ENCODE results near the gene ILF3.

ILF3 gene

DNA sequence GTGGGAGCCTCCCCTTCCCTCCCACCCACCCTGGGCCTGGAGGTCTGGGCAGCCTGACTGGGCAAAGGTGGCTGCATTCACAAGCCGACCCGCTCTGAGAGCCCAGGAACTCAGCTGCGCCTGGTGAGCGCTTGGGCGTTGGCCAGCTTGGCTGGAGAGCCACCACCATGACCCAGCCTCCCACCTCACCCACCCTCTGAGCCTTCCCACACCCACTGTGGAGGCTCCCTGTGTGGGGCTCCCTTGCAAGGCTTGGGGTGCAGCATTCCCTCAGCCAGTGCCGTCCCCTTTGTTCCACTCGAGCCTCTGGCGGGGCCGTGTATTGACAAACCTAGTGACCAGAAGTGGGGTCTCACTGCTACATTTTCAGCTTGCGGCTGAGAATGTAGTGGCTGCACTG is 32.0 kb downstream of the ILF3 start:
- Mint-ChIP-seq H3K27ac (no peak overlapping the region), H3K9me3 (no peaks in the 10 kb centered on the region), H3K4me1 (ENCODE audit: low read depth in 2 of 2) (peaks cover 3% of the 10 kb centered on the region in 2 donors), H3K27me3 (no peaks in the 10 kb centered on the region), H3K36me3 (ENCODE audit: insufficient read depth) (peaks cover 97% of the 10 kb centered on the region), H3K4me3 (no peak overlapping the region)
- ATAC-seq (replicated peaks) (no peak), DNase-seq (no peak)

DNA sequence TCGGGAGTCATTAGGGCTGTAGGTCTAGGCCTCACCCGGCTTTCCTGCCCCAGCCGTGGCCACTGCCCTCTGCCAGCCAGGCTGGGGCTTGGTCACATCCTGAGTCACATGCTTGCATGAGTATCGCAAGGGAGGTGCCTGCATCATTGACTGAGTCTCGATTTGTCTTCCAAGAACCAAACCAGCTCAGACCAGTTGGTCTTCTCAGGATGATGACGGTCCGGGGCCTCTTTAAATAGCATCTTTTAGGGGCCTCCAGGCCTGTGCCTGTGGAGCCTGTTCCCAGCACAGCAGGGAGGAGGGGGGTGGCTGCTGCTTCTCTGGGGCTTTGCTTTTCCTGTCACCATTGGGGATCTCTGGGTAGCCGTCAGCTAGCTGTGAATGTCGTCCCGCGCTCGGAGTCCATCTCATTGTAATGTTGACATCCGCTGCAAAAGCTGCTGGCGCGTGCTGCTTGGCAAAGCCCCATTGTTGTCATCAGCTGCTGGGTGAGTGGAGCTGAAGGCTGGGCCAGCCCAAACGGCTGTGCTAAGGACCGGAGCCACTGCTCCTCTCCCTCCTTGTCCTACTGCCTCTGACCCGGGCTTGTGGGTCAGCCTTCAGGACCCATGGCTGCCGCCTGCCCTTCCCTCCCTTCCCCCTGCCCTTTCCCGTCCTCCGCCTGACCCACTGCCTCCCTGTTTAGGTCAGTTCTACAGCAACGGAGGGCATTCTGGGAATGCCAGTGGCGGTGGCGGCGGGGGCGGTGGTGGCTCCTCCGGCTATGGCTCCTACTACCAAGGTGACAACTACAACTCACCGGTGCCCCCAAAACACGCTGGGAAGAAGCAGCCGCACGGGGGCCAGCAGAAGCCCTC is 32.7 kb downstream of the ILF3 start:
- Mint-ChIP-seq H3K9me3 (no peaks in the 10 kb centered on the region), H3K4me3 (no peak overlapping the region), H3K27me3 (no peaks in the 10 kb centered on the region), H3K4me1 (ENCODE audit: low read depth in 2 of 2) (peaks cover 3% of the 10 kb centered on the region in 2 donors), H3K27ac (peak overlapping the region; percentile 49 to 88), H3K36me3 (ENCODE audit: insufficient read depth) (peaks cover 97% of the 10 kb centered on the region)
- DNase-seq, result no peak
- no peak for ATAC-seq (replicated peaks)

DNA sequence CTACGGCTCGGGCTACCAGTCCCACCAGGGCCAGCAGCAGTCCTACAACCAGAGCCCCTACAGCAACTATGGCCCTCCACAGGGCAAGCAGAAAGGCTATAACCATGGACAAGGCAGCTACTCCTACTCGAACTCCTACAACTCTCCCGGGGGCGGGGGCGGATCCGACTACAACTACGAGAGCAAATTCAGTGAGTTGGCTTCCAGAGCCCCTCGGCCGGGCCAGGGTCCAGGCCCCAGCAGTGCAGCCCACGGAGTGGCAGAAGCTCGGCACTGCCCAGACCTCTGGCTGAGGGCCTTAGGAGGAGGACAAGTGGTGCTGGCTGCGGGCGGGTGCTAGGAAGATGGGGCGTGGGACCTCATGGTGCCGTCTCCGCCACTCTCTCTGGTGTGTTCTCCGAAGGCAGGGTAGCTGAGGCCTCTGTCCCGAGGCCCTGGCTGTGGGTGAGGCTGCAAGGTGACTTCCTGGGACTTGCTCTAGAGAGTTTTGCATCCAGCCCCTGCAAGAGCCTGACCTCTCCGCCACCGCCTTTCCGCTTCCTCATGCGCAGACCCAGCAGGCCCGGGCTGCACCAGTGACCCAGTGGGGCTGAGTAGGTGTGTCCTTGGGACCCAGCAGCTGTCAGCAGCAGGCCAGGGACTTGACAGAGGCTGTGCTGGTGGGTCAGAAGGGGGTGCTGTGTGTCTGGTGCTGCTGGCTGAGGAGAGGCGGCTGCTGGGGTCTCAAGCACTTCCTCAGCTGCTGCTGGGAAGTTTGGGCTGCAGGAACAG is 33.6 kb downstream of the ILF3 start:
- H3K4me3 Mint-ChIP-seq, result no peak overlapping the region
- H3K36me3 Mint-ChIP-seq (ENCODE audit: insufficient read depth), result peaks cover 96% of the 10 kb centered on the region
- DNase-seq (no peak), ATAC-seq (replicated peaks) (no peak)
- H3K27me3 Mint-ChIP-seq, result no peaks in the 10 kb centered on the region
- H3K4me1 Mint-ChIP-seq (ENCODE audit: low read depth in 2 of 2), result peaks cover 3 to 9% of the 10 kb centered on the region in 2 donors
- H3K9me3 Mint-ChIP-seq, result no peaks in the 10 kb centered on the region
- H3K27ac Mint-ChIP-seq, result peak overlapping the region; percentile 49 to 88

DNA sequence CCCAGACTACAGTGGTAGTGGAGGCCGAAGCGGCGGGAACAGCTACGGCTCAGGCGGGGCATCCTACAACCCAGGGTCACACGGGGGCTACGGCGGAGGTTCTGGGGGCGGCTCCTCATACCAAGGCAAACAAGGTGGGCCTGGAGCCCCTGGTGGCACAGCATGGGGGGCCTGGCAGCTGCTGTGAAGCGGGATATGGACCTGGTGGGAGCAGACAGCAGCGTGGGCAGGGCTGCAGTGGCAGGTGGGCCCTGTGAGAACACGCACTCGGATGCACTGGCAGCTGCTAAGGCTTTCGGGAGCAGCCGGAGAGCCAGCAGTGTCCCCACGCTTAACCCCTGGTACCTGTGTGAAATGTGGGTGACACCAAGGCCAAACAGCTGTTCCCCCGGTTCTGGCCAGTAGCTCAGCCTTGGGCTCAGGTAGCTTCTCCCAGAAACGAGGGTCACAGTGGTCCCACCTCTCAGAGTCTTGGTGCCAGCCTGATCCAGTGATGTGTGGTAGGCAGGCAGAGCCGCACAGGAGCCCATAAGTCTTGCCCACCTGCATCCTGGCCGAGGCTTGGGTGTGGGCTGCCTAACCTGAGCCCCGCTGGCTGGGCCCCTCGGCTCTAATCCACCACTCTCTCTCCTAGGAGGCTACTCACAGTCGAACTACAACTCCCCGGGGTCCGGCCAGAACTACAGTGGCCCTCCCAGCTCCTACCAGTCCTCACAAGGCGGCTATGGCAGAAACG is 34.6 kb downstream of the ILF3 start:
- Mint-ChIP-seq H3K27me3 (no peaks in the 10 kb centered on the region), H3K4me1 (ENCODE audit: low read depth in 2 of 2) (peaks cover 3 to 9% of the 10 kb centered on the region in 2 donors), H3K27ac (peak overlapping the region; percentile 49 to 88), H3K9me3 (no peaks in the 10 kb centered on the region), H3K36me3 (ENCODE audit: insufficient read depth) (peaks cover 90% of the 10 kb centered on the region), H3K4me3 (no peak overlapping the region)
- DNase-seq, result no peak
- no peak for ATAC-seq (replicated peaks)

DNA sequence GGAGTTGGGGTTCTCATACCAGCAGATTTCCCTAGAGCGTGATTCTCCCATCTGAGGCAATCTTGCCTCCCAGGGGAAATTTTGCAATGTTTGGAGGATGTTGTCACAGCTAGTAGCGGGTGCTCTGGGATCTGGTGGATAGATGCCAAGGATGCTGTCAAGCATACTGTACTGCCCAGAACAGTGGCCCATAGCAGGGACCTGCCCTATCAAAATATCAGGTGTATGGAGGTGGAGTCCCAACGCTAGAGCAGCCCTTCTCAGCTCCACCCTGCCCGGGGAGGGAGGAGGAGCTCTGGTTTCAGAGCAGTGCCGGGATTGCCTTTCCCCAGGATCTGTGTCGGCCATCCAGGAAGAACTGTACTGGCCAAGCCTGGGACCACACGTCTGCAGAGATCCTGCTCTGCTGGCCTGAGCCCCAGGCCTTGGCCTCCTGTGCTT is 36.2 kb downstream of the ILF3 start:
- H3K27me3 Mint-ChIP-seq, result peaks cover under 1 to 2% of the 10 kb centered on the region in 2 donors
- peak overlapping the region; percentile 58 to 65 for H3K27ac Mint-ChIP-seq
- H3K9me3 Mint-ChIP-seq, result no peaks in the 10 kb centered on the region
- no peak overlapping the region for H3K4me3 Mint-ChIP-seq
- no peak for ATAC-seq (replicated peaks)
- DNase-seq, result no peak
- peaks cover 7 to 12% of the 10 kb centered on the region in 2 donors for H3K4me1 Mint-ChIP-seq (ENCODE audit: low read depth in 2 of 2)
- H3K36me3 Mint-ChIP-seq (ENCODE audit: insufficient read depth), result peaks cover 78% of the 10 kb centered on the region

DNA sequence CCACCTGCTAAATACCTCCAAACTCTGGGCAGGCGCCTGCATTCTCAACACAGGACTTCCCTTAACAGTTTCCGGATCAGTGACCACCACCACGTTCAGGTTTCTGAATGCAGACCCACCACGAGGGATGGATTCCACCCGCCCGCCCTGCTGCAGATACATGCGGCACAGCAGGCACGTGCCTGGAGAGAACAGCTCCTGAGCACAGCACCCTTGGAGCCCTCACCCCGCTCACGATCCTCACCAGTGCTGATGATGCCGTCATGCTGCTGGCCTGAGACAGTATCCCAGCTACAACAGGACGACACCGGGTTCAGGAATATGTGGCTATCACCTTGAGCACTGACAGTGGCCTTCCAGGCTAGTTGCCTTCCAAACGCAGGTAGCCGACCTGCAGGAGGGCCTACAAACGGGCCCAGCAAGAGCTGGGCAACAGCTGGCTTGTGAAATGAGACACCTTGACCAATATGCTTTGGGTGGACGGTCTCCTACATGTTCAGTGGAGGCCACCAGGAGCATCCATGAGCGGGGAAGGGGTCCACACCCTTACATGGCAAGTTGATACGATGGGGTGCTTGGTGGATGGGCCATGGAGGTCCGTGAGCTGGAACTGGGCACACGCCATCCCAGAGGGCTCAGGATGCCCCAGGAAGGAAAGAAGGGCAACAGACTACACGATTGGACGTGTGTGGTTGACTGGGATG is 37.2 kb downstream of the ILF3 start:
- Mint-ChIP-seq H3K9me3 (no peaks in the 10 kb centered on the region), H3K27me3 (peaks cover 6 to 9% of the 10 kb centered on the region in 2 donors), H3K36me3 (ENCODE audit: insufficient read depth) (peaks cover 76% of the 10 kb centered on the region), H3K27ac (peak overlapping the region in 1 of 2 donors; percentile 62), H3K4me1 (ENCODE audit: low read depth in 2 of 2) (peaks cover 16 to 20% of the 10 kb centered on the region in 2 donors), H3K4me3 (peak overlapping the region in 1 of 2 donors; percentile 17)
- ATAC-seq (replicated peaks) (no peak), DNase-seq (no peak)

DNA sequence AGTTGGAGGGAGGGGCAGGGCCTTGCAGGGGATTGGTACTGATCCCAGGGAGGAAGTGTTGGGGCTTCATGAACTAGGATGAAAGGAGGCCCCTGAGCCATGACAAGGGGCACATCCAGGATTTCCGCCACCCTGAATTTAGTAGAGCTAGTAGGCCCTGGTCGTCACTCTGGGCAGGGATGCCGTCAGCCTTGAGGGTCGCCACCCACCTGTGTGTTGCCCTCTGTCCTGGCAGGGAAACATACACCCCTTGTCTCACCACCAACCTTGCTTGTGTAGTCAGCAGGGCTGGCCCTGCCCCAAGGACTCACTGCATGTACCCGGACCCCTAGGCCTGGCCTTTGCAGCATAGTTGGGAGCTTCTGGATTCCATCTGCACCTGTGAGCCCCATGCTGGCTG is 37.7 kb downstream of the ILF3 start:
- Mint-ChIP-seq H3K27me3 (peaks cover 6 to 9% of the 10 kb centered on the region in 2 donors), H3K27ac (peak overlapping the region in 1 of 2 donors; percentile 62), H3K4me3 (peak overlapping the region in 1 of 2 donors; percentile 17), H3K4me1 (ENCODE audit: low read depth in 2 of 2) (peaks cover 16 to 22% of the 10 kb centered on the region in 2 donors), H3K36me3 (ENCODE audit: insufficient read depth) (peaks cover 71% of the 10 kb centered on the region), H3K9me3 (no peaks in the 10 kb centered on the region)
- ATAC-seq (replicated peaks), result no peak
- no peak for DNase-seq

DNA sequence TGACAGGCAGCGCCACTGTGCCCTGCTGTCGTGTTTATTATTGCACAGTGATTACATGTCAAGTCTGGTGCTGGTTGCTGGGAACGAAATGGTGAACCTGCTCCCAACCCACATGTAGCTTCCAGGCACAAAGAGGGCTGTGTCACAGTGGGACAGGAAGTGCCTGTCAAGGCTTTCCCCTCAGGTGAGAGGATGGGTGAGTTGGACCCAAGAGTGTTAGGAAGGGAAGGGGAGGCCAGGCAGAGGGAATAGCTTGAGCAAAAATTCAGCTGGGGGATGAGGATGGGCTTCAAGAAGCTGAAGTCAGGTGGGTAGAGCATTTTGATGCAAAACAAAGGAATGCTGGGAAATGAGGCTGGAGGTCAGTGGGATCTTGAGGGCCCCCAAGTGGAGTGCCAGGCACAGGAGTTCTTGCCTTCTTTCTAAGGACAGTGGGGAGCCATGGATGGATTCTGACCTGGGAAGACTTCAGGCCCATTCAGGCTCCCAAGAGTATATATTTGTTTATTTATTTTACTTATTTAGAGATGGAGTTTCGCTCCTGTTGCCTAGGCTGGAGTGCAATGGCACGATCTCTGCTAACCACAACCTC is 38.6 kb downstream of the ILF3 start:
- H3K4me3 Mint-ChIP-seq, result no peak overlapping the region
- peaks cover 16 to 22% of the 10 kb centered on the region in 2 donors for H3K4me1 Mint-ChIP-seq (ENCODE audit: low read depth in 2 of 2)
- H3K27ac Mint-ChIP-seq, result peak overlapping the region in 1 of 2 donors; percentile 62
- no peak for ATAC-seq (replicated peaks)
- peaks cover 6 to 9% of the 10 kb centered on the region in 2 donors for H3K27me3 Mint-ChIP-seq
- H3K36me3 Mint-ChIP-seq (ENCODE audit: insufficient read depth), result peaks cover 62% of the 10 kb centered on the region
- no peaks in the 10 kb centered on the region for H3K9me3 Mint-ChIP-seq
- no peak for DNase-seq

DNA sequence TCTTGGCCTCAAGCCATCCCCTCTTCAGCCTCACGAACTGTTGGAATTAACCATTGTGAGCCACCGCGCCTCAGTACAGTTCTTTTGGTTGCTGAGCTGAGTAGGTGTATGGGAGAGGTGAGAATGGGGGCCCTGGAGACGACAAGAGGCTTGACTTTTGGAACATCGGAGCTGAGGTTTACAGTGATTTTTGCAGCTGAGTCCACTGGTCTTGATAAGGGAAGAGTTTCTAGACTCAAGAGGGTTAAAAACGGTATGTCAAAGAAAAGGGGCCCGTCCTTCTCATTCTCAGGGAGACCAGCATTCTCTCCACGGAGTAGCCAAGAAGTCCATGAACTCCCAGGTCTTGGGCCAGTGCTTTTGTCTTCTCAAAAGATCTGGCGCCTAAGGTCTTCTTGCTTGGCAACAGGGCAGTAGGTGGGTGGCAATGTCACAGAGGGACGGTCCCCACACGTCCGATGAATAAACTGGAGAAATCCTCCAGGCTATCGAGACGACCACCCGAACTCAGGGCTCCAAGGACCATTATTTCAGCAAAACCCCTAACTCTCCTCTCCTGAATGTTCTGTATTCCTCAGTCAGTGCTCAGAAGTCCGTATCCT is 40.7 kb downstream of the ILF3 start:
- Mint-ChIP-seq H3K36me3 (ENCODE audit: insufficient read depth) (peaks cover 42% of the 10 kb centered on the region), H3K4me3 (peak overlapping the region; percentile 17 to 92), H3K4me1 (ENCODE audit: low read depth in 2 of 2) (peaks cover 16 to 22% of the 10 kb centered on the region in 2 donors), H3K9me3 (no peaks in the 10 kb centered on the region), H3K27ac (no peak overlapping the region), H3K27me3 (peaks cover 6 to 9% of the 10 kb centered on the region in 2 donors)
- DNase-seq, result no peak
- no peak for ATAC-seq (replicated peaks)

DNA sequence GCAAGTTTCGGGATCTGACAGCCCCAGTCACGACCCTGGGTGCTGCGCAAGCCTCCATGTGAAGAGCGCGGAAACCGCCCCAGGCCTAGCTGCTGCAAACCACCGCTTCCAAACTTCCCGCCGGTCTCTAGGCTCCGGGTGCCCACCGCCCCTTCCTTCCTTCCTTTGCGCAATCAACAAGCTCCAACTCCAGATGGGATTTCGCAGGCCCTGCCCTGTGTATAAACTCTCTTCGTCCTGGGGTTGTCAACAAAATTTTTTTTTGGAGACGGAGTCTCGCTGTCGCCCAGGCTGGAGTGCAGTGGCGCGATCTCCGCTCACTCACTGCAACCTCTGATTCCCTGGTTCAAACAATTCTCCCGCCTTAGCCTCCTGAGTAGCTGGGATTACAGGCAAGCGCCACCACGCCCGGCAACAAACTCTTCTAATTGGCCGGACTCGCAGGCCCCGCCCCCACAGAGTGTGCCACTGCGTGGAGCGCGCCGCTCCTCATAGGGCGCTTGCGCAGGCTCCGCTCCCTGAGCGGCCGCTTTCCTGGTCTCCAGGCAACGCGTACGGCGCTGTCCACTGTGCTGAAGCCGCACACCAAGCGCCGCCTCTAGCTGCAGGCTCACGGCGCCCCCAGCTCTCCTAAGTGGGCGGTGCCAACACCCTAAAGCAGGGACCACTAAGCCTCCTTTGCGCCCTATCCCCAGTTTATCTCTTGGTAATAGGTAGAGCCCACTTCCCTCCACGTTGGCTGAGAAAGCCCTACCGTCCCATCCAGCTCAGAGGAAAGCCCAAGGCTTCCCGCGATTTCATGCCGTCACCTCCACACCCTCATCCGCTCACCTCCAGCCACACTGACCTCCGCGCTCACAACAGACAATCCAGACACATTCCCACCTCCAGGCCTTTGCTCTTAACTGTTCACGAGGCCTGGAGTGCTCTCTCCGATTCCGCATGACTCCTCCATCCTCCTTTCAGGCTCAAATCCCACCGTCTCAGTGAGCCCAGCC is 41.6 kb downstream of the ILF3 start:
- Mint-ChIP-seq H3K27me3 (peaks cover 6 to 9% of the 10 kb centered on the region in 2 donors), H3K36me3 (ENCODE audit: insufficient read depth) (peaks cover 33% of the 10 kb centered on the region), H3K27ac (peak overlapping the region; percentile 62 to 78), H3K4me1 (ENCODE audit: low read depth in 2 of 2) (peaks cover 13 to 19% of the 10 kb centered on the region in 2 donors), H3K4me3 (peak overlapping the region; percentile 87 to 92), H3K9me3 (no peaks in the 10 kb centered on the region)
- peak; percentile 79 to 83 (median 83) for DNase-seq
- peak; percentile 97 for ATAC-seq (replicated peaks)

DNA sequence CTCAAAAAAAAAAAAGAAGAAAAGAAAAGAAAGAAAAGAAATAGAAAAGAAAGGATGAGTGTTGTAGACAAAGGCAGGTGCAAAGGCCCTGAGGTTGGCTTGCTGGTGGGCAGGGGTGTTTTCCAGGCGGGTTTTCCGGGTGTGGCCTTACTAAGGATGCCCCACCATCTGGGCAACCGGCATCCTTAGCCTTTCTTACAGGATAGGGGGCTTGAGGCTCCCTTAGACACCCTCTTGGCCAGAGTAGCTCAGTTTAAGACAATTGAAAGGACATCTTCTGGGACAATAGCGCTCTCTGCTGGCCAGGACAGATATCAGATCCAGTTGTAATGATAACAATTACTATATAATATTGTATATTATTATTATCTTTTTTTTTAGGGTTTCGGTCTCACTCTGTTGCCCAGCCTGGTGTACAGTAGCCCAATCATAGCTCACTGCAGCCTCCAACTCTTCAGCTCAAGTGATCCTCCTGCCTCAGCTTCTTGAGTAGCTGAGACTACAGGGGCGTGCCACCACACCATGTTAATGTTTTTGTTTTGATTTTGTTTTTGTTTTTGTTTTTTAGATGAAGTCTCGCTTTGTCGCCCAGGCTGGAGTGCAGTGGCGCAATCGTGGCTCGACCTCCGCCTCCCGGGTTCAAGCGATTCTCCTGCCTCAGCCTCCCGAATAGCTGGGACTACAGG is 45.6 kb downstream of the ILF3 start:
- H3K4me3 Mint-ChIP-seq, result no peak overlapping the region
- peaks cover 11% of the 10 kb centered on the region for H3K36me3 Mint-ChIP-seq (ENCODE audit: insufficient read depth)

More for the DNA sequence above, 45.6 kb downstream of the ILF3 start:
- no peaks in the 10 kb centered on the region for H3K9me3 Mint-ChIP-seq
- peak; percentile 14 for ATAC-seq (replicated peaks)
- DNase-seq, result peak; percentile 64 to 74 (median 73)
- no peak overlapping the region for H3K27ac Mint-ChIP-seq
- peaks cover 6 to 9% of the 10 kb centered on the region in 2 donors for H3K27me3 Mint-ChIP-seq
- H3K4me1 Mint-ChIP-seq (ENCODE audit: low read depth in 2 of 2), result peaks cover 24 to 25% of the 10 kb centered on the region in 2 donors
